IMR-90 (cell line): Measurements from ENCODE around the gene TSC2. TPM values are rescaled to one million over a fixed set of nuclear protein-coding genes. Genes with fewer than 3 reads are reported as not detected.

Experiments
- ATAC-seq: fragments of 200-7000 bp; cut with Tn5 transposase; 2 replicates; pipeline ENCODE4 v1.9.1; 2020; ENCODE audit warnings: low read depth, mild to moderate bottlenecking, moderate library complexity
- BruUV-seq: library from RNA; stranded (reverse); fragments of 400-500 nt; replicated peaks from 2 replicates; lab custom pipeline; 2021; lab: Mats Ljungman, UMichigan
- CTCF ChIA-PET: fragments of 300-600 bp; formaldehyde crosslinking; extraction: SDS; loops from one replicate; lab custom pipeline; 2021; ENCODE audit warnings: antibody characterized with exemption; lab: Yijun Ruan, JAX
- POLR2A ChIA-PET: fragments of 300-600 bp; sonication (Branson Sonifier 250); formaldehyde crosslinking; loops from one replicate; lab custom pipeline; 2022; ENCODE audit warnings: antibody characterized with exemption; ENCODE audit not compliant: unreplicated experiment; lab: Charles Lee
- DNase-seq: peaks from one replicate; pipeline ENCODE4 v3.0.0; 2013
- H2AFZ ChIP-seq: replicated peaks from 2 replicates; pipeline ENCODE3; 2013; ENCODE audit warnings: low read length, mild to moderate bottlenecking; ENCODE audit not compliant: poor library complexity
- H2AK5ac ChIP-seq: 2 replicates; pipeline ENCODE4 v1.6.1; 2013; ENCODE audit warnings: low read depth, low read length, inconsistent platforms
- H2AK9ac ChIP-seq: replicated peaks from 2 replicates; pipeline ENCODE3; 2013; ENCODE audit warnings: mild to moderate bottlenecking, low read depth, low read length, moderate library complexity; ENCODE audit not compliant: poor library complexity
- H2BK120ac ChIP-seq: 2 replicates; pipeline ENCODE4 v1.6.1; 2013; ENCODE audit warnings: low read depth, low read length, inconsistent platforms
- H2BK15ac ChIP-seq: 3 replicates; pipeline ENCODE4 v1.6.1; 2013; ENCODE audit warnings: low read depth, low read length, inconsistent platforms
- H2BK20ac ChIP-seq: 2 replicates; pipeline ENCODE4 v1.6.1; 2013; ENCODE audit warnings: low read depth, mild to moderate bottlenecking, inconsistent platforms, low read length, moderate library complexity
- H2BK5ac ChIP-seq: 2 replicates; pipeline ENCODE4 v1.6.1; 2013; ENCODE audit warnings: mild to moderate bottlenecking, low read depth, low read length, inconsistent platforms; ENCODE audit not compliant: poor library complexity, severe bottlenecking
- H3K14ac ChIP-seq: replicated peaks from 2 replicates; pipeline ENCODE4 v1.6.1; 2013; ENCODE audit warnings: low read depth, low read length, inconsistent platforms
- H3K18ac ChIP-seq: 2 replicates; pipeline ENCODE4 v1.6.1; 2013; ENCODE audit warnings: low read depth, low read length, control low read depth
- H3K23ac ChIP-seq: 2 replicates; pipeline ENCODE4 v1.6.1; 2013; ENCODE audit warnings: low read depth, low read length, inconsistent platforms
- H3K27ac ChIP-seq: 2 replicates; pipeline ENCODE4 v1.5.1; 2013; ENCODE audit warnings: mild to moderate bottlenecking, control low read depth, low read length; ENCODE audit not compliant: insufficient read depth
- H3K27me3 ChIP-seq: 2 replicates; pipeline ENCODE4 v1.6.1; 2013; ENCODE audit warnings: low read length; ENCODE audit not compliant: control insufficient read depth, insufficient read depth
- H3K36me3 ChIP-seq: 2 replicates; pipeline ENCODE4 v1.6.1; 2013; ENCODE audit warnings: low read length, mixed read lengths; ENCODE audit not compliant: control insufficient read depth, insufficient read depth
- H3K4ac ChIP-seq: 2 replicates; pipeline ENCODE4 v1.6.1; 2013; ENCODE audit warnings: low read depth, low read length, inconsistent platforms
- H3K4me1 ChIP-seq: 2 replicates; pipeline ENCODE4 v1.6.1; 2013; ENCODE audit warnings: low read length, mixed read lengths; ENCODE audit not compliant: control insufficient read depth, insufficient read depth
- H3K4me2 ChIP-seq: 2 replicates; pipeline ENCODE4 v1.6.1; 2013; ENCODE audit warnings: low read depth, mild to moderate bottlenecking, control low read depth, low read length, moderate library complexity
- H3K4me3 ChIP-seq: 2 replicates; pipeline ENCODE4 v1.5.1; 2013; ENCODE audit warnings: low read depth, mild to moderate bottlenecking, control low read depth, low read length, moderate library complexity; ENCODE audit not compliant: insufficient read depth
- H3K56ac ChIP-seq: 2 replicates; pipeline ENCODE4 v1.6.1; 2013; ENCODE audit warnings: low read length, inconsistent platforms; ENCODE audit not compliant: insufficient read depth; ENCODE audit errors: extremely low read depth
- H3K79me1 ChIP-seq, 2 experiments: 2 replicates each; pipeline ENCODE4 v1.6.1; 2013; ENCODE audit warnings: low read length in 2 of 2, inconsistent platforms in 1 of 2, low read depth in 1 of 2
- H3K9ac ChIP-seq: 2 replicates; pipeline ENCODE4 v1.6.1; 2013; ENCODE audit warnings: low read depth, low read length, control low read depth
- H3K9me1 ChIP-seq: 2 replicates; pipeline ENCODE4 v1.6.1; 2013; ENCODE audit warnings: low read length, inconsistent platforms; ENCODE audit not compliant: insufficient read depth
- H3K9me3 ChIP-seq: 2 replicates; pipeline ENCODE4 v1.6.1; 2013; ENCODE audit warnings: low read length; ENCODE audit not compliant: control insufficient read depth, insufficient read depth
- H4K20me1 ChIP-seq: 2 replicates; pipeline ENCODE4 v1.6.1; 2013; ENCODE audit warnings: low read length, inconsistent platforms; ENCODE audit not compliant: insufficient read depth
- H4K5ac ChIP-seq: 2 replicates; pipeline ENCODE4 v1.6.1; 2013; ENCODE audit warnings: mild to moderate bottlenecking, low read depth, low read length, control low read depth
- H4K8ac ChIP-seq, 2 experiments: 2 replicates each; pipeline ENCODE4 v1.6.1; 2013; ENCODE audit warnings: low read depth in 2 of 2, low read length in 2 of 2, control low read depth in 1 of 2, inconsistent platforms in 1 of 2
- H4K91ac ChIP-seq: 2 replicates; pipeline ENCODE4 v1.6.1; 2013; ENCODE audit warnings: low read depth, low read length, inconsistent platforms; ENCODE audit not compliant: insufficient read depth
- BHLHE40 ChIP-seq: fragments of 150-350 bp; IDR thresholded peaks from 2 replicates; pipeline ENCODE4 v1.6.1; 2016; ENCODE audit warnings: mild to moderate bottlenecking, low read depth, low read length
- CEBPB ChIP-seq: IDR thresholded peaks from 2 replicates; pipeline ENCODE4 v1.6.1; 2012; ENCODE audit warnings: low read depth, low read length, improper control_type of control experiment
- CHD1 ChIP-seq: IDR thresholded peaks from 2 replicates; pipeline ENCODE4 v1.6.1; 2012; ENCODE audit warnings: low read depth, low read length, improper control_type of control experiment
- ELK1 ChIP-seq: fragments of 150-350 bp; IDR thresholded peaks from 2 replicates; pipeline ENCODE4 v1.6.1; 2016; ENCODE audit warnings: low read depth, mild to moderate bottlenecking, low read length, moderate library complexity, borderline replicate concordance
- MAFK ChIP-seq: IDR thresholded peaks from 2 replicates; pipeline ENCODE4 v1.6.1; 2012; ENCODE audit warnings: low read depth, low read length, improper control_type of control experiment
- MAZ ChIP-seq: IDR thresholded peaks from 2 replicates; pipeline ENCODE4 v1.6.1; 2012; ENCODE audit warnings: low read depth, mild to moderate bottlenecking, low read length, improper control_type of control experiment, moderate library complexity, borderline replicate concordance
- MXI1 ChIP-seq: IDR thresholded peaks from 2 replicates; pipeline ENCODE4 v1.6.1; 2012; ENCODE audit warnings: low read depth, mild to moderate bottlenecking, low read length, moderate library complexity, borderline replicate concordance
- NFE2L2 ChIP-seq: fragments of 150-350 bp; IDR thresholded peaks from 2 replicates; pipeline ENCODE4 v1.6.1; 2016; ENCODE audit warnings: low read depth, mild to moderate bottlenecking, low read length
- POLR2A ChIP-seq: IDR thresholded peaks from 2 replicates; pipeline ENCODE4 v1.6.1; 2012; ENCODE audit warnings: mild to moderate bottlenecking, low read depth, low read length
- RAD21 ChIP-seq: IDR thresholded peaks from 2 replicates; pipeline ENCODE4 v1.6.1; 2012; ENCODE audit warnings: low read length, improper control_type of control experiment
- RCOR1 ChIP-seq: IDR thresholded peaks from 2 replicates; pipeline ENCODE4 v1.6.1; 2012; ENCODE audit warnings: mild to moderate bottlenecking, low read length, improper control_type of control experiment; ENCODE audit not compliant: insufficient replicate concordance
- RFX5 ChIP-seq: IDR thresholded peaks from 2 replicates; pipeline ENCODE4 v1.8.0; 2012; ENCODE audit warnings: low read depth, mild to moderate bottlenecking, low read length, moderate library complexity
- SMC3 ChIP-seq: fragments of 150-350 bp; IDR thresholded peaks from 2 replicates; pipeline ENCODE4 v1.6.1; 2016; ENCODE audit warnings: low read depth, mild to moderate bottlenecking, antibody characterized with exemption, low read length, moderate library complexity
- USF2 ChIP-seq: fragments of 150-350 bp; IDR thresholded peaks from 2 replicates; pipeline ENCODE4 v1.6.1; 2017; ENCODE audit warnings: mild to moderate bottlenecking, antibody characterized with exemption, low read length, low read depth
- WGBS, 2 experiments: methylation state at CpG; one replicate each; pipeline versions ENCODE4 v1.1.5 to v1.1.7; 2013; ENCODE audit warnings: missing lambda C conversion rate in 2 of 2; ENCODE audit not compliant: insufficient read length in 1 of 2; ENCODE audit errors: extremely low coverage in 2 of 2; 5-methylcytosine and 5-hydroxymethylcytosine counted together
- dilution Hi-C: fragments of 300-500 bp; cut with HindIII; formaldehyde crosslinking; loops from one replicate; pipeline ENCODE4 v1.14.3; 2018; ENCODE audit warnings: low sequenced_read_pairs; ENCODE audit not compliant: unreplicated experiment
- in situ Hi-C: fragments of 300-500 bp; cut with MboI; formaldehyde crosslinking; loops from 3 replicates; pipeline ENCODE4 v1.14.3; 2019; ENCODE audit warnings: low sequenced_read_pairs, inconsistent platforms, mixed read lengths
- intact Hi-C: fragments of 100-400 bp; cut with micrococcal nuclease; formaldehyde crosslinking; loops from 2 replicates; pipeline ENCODE4 v1.10.0; 2022
- polyA plus RNA-seq, 3 experiments: library from polyadenylated mRNA; depleted of rRNA; stranded (reverse); fragments of >200 nt; gene quantifications; 2 replicates each; pipeline ENCODE4 v1.2.3, GENCODE V29; 2012; ENCODE audit warnings: low replicate concordance in 1 of 3
- total RNA-seq: library from RNA; depleted of rRNA; stranded (reverse); fragments of >200 nt; gene quantifications from 2 replicates; pipeline ENCODE4 v1.2.3, GENCODE V29; 2012

The TSC2 gene
- total and polyA plus RNA-seq, 2 of the 4 experiments (the other 2 are of a cell fraction), result 31.4 to 88.6 TPM

- no peak for TF ChIP-seq USF2
These were observed 9.1 kb downstream of the TSC2 start (continued) for GRCh38 chr16:2056681-2057407.

- Histone ChIP-seq H3K23ac (no peak overlapping the region), H4K5ac (no peak overlapping the region), H3K4me1 (no peaks in the 10 kb centered on the region), H3K4me3 (no peak overlapping the region), H3K4ac (no peak overlapping the region), H2AK5ac (no peak overlapping the region), H3K36me3 (peaks cover 63% of the 10 kb centered on the region), H3K9me1 (no peaks in the 10 kb centered on the region), H3K27ac (no peak overlapping the region), H2BK5ac (no peak overlapping the region), H3K27me3 (no peaks in the 10 kb centered on the region), H4K20me1 (no peaks in the 10 kb centered on the region; the same call in 1 of the 2 replicates), H3K14ac (no peak overlapping the region), H2BK20ac (no peak overlapping the region), H4K91ac (no peak overlapping the region), H2BK120ac (no peak overlapping the region), H3K18ac (no peak overlapping the region), H2AK9ac (no peak overlapping the region), H3K4me2 (no peak overlapping the region), H2BK15ac (no peak overlapping the region), H3K9me3 (no peaks in the 10 kb centered on the region), H3K79me1 (peaks cover under 1 to 24% of the 10 kb centered on the region in 2 experiments; a peak in 3 of 4 replicates), H3K9ac (no peak overlapping the region), H4K8ac (no peak overlapping the region), H2AFZ (no peak overlapping the region), H3K56ac (no peak overlapping the region)
- 94% methylated on average over 7 of the region's 10 CpGs; no CpG with 5 or more reads in 1 of the 2 experiments for WGBS, 2 experiments
- POLR2A ChIA-PET, result no interaction called here
- BruUV-seq, result no TSS peak
- in situ Hi-C loops, result no loop called here
- CTCF ChIA-PET, result no interaction called here
- dilution Hi-C loops, result no loop called here
- intact Hi-C loops, result no loop called here
- ATAC-seq (no peak), DNase-seq (no peak)
- no peak for TF ChIP-seq SMC3
- TF ChIP-seq RFX5, result no peak
- no peak for TF ChIP-seq CHD1
- no peak for TF ChIP-seq MXI1
- no peak for TF ChIP-seq USF2
- no peak for TF ChIP-seq MAFK
- no peak for TF ChIP-seq POLR2A
- TF ChIP-seq ELK1, result no peak
- no peak for TF ChIP-seq MAZ
- no peak for TF ChIP-seq NFE2L2
- no peak for TF ChIP-seq RAD21
- no peak for TF ChIP-seq RCOR1
- TF ChIP-seq BHLHE40, result no peak
- no peak for TF ChIP-seq CEBPB
These were observed 9.7 kb downstream of the TSC2 start for GRCh38 chr16:2057438-2057837.
